ENCODE data around the gene A4GNT.
"Not testable (repeated sequence)": the region's sequence is repeated elsewhere in the genome, so short reads cannot be mapped to it uniquely, and the experiment has no call there.

Gene A4GNT

DNA sequence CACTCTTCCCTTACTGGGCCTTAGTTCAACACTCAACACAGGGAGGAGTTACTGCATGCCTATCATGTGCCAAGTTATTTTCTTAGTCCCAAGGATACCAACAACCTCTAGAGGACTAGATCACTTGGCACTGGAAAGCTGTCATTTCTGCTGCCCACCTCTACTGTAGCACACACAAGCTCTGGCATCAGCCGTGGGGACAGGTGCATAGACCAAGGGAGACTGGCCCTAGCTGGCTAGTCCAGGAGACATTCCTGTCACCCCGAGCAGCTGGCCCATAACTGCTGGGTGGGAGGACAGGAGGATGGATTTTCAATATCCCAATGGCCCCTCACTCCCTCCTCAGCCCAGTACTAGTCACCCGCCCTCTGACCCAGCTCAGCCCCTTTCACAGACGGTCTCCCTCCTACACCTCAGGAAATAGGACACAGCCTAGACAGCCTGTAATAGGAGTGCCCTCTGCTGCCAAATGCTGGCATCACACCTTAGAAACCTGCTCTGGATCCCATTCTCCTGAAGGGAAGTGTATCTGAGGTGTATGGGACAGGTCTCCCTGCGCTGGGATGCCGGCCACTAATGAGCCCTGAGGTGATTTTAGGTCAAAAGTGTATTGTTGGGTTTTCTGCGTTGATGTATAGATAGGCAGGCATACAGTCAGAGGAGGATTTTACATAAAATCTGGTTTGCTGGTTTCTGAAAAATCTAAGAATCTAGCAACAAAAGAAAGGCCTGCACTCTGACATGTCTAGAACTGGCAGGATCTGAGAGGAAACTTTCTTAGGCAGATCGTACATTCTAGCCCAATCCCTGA is 13.4 kb downstream of the A4GNT start:
- peak; percentile 13 to 64 (median 17) for DNase-seq (ENCODE audit: low read depth in 3 of 3)

DNA sequence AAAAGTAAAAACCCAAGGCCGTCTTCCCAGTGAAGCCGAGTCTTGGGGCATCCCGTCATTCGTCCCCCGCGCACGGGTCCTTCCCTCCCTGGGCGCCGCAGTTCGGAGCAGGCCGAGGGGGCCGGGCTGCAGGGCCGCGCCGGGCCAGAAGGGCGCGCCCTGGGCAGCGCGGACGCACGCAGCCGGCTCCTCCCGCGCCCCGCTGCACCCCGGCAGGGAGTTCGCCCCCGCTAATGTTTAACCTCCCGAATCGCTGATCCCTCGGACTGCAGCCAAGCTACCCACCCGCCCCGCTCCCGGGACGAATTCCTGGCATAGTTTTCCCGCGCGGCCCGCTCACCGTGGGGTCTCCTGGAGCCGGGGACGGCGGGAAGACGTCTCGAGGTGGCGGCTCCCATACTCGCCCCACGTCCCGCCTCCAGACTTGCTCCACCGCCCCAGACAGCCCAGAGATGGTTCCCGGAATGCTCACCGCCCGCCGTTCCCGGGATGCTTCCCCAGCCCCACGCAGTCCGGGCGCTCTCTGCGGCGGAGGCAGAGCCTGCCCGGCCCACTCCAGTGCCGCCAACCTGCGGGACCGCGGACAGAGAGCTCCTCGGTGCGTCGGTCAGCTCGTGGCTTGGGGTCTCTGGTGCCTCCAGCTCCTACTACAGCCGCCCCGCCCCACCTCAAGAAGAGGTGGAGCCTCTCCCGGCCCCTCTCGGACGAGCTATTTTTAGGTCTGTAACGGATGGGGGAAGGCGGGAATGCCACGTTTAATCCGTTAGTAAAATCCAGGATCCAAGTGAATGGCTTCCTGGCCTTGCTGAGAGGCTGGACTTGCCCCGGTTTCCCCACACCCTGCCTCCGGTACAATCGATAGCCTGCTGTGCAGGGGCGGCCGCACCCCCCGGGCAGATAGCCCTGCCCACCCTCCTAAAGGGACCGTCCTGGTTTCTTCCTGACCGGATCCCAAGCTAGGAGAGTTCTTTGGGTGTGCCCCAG is 16.9 kb downstream of the A4GNT start, which contains the start of gene DZIP1L:
DZIP1L (minus strand) TSS at position 621 of the 984 bp plus-strand sequence. CDS start 11,637 bp downstream, outside the sequence.
- DNase-seq (ENCODE audit: low read depth in 3 of 3), result peak in 1 of 3 experiments; percentile 21

DNA sequence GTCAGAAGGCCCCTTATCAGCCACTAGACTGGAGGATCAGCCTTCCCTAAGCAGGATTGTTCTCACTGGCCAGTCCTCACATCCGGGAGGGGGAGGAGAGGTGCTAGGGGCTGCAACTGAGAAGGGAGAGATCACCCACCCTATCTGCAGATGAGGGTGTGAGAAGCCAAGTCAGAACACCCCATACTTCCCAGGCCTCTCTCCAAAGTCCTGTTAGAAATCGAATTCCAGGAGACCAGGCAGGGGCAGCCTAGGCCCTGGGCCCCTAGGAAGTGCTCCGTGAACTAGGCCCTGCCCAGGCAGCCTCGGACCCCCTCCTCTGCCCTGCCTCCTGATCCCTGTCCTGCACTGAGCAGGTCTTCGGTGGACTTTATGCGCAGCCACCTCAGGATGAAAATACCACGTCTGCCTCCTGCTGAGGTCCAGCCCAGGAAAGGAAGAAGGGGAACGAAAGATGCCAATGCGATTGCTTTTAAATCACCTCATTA is 17.7 kb downstream of the A4GNT start:
- no peak for DNase-seq (ENCODE audit: low read depth in 3 of 3)

DNA sequence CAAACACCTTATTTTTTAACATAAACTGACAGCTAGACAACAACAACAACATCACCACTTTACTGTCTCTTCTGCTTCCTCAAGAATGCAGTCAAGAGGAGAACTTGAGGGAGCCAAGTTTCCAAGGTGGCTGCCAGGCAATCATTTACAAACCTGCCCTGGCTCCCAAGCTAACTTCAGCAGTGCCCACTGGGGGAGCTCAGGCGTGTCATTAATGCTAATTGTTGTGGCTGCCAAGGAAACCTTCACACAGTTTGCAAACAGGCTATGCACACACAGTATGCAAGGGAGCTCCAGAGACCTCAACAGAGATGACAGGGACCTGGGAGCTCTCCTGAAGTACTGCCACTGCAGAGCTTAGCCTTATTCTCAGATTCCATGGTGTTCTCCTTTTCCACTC is 18.9 kb downstream of the A4GNT start:
- no peak for DNase-seq (ENCODE audit: low read depth in 3 of 3)

DNA sequence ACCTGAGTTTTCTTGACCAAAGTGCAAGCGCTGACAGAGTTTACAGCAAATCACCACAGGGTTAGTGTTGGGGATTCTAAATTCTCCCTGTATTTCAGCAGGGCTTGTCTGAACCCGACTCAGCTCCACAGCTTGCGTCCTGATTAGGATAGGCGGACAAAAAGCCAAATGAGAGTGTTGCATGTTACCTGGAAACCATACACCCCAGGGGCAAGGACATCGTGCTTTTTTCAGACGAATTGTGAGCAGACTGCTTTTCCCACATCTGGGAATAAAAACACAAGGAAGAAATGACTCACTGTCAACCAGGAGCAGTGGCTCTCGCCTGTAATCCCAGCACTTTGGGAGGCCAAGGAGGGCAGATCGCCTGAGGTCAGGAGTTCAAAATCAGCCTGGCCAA is 19.8 kb downstream of the A4GNT start:
- no peak for DNase-seq (ENCODE audit: low read depth in 3 of 3)

DNA sequence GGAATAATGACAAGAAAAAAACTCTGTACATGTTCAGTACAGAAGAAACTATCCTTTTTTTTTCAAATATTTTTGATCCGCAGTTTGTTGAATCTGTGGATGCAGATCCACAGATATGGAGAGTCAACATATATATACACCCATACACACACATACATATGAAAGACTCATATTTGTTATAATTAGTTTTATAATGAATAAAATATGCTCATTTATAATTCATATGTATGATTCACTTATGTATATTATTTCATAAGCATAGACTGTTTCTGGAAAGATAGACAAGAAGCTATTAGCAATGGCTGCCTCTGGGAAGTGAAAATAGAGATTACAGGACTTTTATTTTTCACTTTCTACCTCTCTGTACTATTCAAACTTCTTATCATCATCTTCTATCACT is 26.6 kb downstream of the A4GNT start:
- no peak for DNase-seq (ENCODE audit: low read depth in 3 of 3)

DNA sequence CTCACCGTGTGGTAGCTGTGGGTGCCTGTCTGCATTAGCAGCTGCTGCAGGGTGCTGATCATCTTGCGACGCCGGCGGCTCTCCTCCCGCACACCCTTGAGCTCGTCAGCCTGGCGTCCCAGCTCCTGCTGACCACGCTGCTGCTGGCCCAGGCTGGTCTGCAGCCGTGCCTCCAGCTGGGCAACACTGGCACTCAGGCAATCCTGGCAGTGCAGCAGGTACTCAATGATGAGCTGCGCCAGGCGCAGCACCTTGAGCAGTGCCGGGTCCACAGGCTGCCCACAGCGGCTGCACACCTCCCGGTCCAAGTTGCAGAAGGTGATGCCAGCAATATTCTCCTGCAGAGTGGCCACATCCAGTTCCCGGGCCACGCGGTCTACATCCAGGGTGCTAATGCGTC is 28.7 kb downstream of the A4GNT start:
- DNase-seq (ENCODE audit: low read depth in 3 of 3), result no peak

DNA sequence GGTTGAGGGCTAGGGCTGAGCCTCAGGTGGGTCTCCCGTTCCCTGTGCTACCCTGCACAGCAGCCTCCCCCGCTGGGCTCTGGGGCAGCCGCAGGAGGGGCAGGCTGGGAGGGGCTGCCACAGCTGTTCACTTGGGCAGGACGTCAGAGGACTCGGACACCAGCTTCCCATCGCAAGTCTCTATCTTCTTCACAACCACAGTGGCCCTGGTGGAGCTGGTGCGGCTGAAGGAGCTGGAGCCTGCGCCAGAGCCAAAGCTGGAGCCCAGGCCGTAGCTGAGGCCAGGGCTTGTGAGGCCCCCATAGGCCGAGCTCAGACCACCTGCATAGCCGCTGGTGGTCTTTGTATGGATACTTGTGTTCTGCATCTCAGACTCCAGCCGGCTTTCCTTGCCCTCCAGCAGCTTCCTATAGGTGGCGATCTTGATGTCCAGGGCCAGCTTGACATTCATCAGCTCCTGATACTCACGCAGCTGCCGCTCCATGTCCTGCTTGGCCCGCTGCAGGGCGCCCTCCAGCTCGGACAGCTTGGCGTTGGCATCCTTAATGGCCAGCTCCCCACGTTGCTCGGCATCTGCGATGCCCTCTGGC is 30.7 kb downstream of the A4GNT start:
- DNase-seq (ENCODE audit: low read depth in 3 of 3), result not testable (repeated sequence)

DNA sequence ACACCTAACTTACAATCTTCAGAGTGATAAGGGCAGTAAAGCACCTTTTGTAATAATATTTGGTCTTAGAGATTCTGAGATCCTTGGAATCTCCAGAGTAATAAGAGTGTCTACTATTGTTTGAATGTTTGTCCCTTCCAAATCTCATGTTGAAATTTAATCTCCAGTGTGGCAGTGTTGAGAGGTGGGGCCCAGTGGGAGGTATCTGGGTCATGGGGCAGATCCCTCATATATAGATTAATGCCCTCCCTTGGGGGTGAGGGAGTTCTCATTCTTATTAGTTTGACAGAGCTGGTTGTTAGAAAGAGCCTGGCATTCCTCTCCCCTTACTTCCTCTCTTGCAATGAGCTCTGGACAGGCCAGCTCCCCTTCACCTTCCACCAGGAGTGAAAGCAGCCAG is 32.8 kb downstream of the A4GNT start:
- no peak for DNase-seq (ENCODE audit: low read depth in 3 of 3)

DNA sequence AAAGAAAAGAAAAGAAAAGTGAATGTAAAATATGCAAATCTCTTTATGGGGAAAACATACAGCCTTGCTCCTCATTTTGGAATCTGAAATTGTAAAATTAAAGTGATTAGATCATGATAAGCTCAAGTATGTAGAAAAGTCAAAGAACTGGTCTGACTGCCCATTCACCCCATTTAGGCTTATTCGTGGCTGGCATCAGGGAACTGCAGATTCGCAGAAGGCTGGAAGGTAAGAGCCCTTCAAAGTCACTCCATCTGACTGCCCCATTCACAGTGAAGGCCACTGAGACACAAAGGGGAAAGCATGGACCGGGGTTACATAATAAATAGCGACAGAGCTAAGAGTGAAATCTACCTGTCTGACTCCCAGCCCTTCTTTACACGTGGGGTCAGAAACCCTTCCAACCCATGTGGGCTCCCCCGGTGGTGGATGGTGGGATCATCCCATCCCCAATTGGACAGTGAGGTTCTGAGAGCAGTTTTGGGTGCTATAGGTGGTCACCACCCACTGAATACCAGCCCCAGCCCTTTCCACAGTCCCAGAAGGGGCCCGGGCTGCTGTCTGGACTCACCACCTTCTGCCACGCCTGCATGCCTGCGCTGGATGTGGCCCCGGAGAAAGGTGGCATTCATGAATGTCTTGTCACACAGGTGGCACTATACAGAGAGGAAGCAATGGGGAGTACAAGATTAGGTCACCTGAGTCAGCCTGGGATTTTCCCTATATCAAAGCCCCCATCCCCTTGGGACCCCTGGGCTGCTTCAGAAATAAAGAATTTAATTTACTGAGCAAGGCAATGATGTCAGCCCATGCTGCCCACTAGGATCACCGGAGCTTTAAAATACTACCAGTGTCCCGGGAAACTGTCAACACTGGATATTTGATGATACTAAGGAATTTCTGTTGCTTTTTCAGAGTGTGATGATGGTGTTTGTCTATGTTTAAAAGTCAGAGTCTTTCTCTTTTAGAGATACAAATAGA is 34.7 kb downstream of the A4GNT start:
- no peak for DNase-seq (ENCODE audit: low read depth in 3 of 3)

DNA sequence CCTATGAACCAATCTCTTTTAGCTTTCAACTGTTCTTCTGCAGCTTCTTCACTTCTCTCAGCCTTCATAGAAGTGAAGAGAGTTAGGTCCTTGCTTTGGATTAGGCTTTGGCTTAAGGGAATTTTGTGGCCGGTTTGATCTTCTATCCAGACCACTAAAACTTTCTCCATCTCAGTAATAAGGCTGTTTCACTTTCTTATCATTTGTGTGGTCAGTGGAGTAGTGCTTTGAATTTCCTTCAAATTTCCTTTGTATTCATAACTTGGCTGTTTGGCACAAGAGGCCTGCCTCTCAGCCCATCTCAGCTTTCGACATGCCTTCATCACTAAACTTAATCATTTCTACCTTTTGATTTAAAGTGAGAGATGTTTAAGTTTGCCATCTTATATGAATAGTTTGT is 38.5 kb downstream of the A4GNT start:
- DNase-seq (ENCODE audit: low read depth in 3 of 3), result no peak

DNA sequence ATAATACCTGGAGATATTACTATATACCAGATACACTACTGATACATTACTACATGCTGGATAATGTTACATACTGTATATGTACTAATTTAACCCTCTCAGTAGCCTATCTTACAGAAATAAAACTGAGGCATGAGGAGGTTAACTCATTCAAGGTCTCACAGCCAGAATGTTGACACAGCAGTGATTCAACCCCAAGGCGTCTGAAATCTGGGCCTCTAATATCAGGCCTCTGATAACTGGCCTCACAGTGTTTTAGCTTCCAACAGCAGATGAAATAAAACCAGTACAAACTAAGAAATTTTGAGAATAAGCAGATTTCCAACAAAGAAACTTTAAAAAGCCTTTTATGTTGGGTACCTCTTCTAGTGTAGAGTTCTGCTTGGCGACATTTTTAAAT is 40.2 kb downstream of the A4GNT start:
- no peak for DNase-seq (ENCODE audit: low read depth in 3 of 3)

DNA sequence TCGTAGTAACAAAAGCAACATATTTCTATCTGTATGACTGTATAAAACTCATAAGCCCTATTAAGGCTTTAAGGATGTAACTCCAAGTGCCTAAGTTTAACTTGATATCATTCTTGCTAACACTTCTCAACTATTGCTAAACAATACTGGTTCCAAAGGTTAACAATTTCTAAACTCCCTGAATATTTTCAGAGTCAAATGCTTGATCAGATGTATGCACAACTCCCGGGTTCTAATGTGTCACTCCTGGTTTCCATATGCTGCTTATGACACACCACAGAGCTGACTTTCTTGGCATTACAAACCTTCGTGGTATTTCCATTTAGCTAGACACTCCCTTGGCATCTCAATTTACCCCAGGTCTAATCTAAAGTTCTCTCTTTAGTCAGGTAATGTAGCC is 43.1 kb downstream of the A4GNT start:
- DNase-seq (ENCODE audit: low read depth in 3 of 3), result no peak

DNA sequence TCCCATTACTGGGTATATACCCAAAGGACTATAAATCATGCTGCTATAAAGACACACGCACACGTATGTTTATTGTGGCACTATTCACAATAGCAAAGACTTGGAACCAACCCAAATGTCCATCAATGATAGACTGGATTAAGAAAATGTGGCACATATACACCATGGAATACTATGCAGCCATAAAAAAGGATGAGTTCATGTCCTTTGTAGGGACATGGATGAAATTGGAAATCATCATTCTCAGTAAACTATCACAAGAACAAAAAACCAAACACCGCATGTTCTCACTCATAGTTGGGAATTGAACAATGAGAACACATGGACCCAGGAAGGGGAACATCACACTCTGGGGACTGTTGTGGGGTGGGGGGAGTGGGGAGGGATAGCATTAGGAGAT is 46.4 kb downstream of the A4GNT start:
- DNase-seq (ENCODE audit: low read depth in 3 of 3), result not testable (repeated sequence)

DNA sequence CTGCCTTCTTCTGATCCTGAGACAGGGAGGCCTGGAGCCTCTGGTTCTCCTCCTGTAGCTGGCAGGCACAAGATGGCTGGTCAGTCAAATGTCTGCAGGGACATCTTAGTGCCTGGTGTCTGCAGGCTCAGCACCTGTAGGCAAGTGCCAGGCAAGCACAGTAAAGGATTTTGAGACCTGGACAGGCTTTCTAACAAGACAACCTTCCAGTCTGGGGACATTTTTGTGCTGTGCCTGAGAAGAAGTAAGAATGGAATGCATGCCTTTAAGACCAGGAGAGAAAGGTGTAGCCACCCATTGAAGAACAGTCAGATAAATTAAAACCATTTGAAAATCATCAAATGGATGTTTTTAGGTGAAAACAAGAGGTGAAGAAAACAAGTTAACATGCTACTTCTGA is 48.0 kb downstream of the A4GNT start:
- no peak for DNase-seq (ENCODE audit: low read depth in 3 of 3)

DNA sequence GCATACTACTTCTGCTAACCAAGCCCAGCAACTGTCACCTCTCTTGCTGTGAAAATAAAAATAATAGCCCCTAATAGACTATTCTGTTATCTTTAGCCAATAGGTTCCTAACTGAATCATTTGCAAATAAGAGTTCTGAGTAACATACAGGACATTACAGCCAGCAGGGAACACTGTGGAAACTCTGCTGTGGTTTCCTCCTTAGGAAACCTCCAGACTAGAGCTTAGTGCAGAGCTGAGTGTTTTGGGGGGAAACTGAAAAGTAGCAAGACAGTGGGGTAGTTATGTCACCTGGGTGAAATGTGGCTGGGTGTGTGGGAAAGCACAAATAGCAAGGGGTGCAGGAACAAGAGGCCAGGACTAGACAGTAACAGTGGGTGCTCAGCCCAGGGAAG is 49.2 kb downstream of the A4GNT start:
- no peak for DNase-seq (ENCODE audit: low read depth in 3 of 3)

DNA sequence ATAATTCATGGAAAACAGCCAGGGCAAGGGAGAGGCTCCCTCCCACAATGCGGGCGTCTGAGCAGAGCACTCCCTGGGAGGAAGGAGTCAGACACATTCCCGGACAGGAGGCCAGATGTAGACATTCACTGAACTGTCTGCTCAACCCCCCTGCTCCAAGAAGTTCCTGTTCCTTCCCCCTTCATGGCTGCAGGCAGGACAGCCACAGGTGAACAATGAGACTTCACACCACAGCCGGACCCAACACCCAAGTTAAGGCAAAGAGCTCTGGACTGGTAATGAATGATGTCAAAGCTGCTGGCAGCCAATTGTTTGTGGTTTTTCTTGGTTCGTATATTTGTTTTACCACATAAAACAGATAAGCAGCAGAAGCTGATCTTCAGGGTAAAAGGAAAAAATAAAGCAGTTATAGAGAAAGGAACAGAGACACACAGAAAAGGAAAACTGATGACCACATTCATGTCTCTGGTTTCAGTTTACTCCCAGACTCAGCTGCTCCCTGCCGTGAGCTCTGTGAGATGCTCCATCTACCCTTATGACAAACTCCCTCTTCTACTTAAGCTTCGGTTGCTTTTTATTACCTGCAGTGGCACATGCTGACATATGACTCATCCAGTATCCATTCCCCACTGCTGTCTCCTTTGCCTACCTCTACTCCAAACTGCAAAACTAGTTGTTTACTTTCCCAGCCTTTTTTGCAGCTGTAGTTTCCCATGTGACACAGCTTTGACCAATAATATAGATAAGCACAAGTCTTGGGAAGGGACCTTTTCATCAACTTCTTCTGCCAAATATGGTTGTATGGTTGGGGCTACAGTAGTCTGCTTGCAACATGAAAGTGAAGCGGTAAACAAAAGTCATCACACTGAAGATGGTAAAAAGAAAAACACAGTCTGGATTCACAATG is 49.9 kb downstream of the A4GNT start:
- peak in 1 of 3 experiments; percentile 18 for DNase-seq (ENCODE audit: low read depth in 3 of 3)

DNA sequence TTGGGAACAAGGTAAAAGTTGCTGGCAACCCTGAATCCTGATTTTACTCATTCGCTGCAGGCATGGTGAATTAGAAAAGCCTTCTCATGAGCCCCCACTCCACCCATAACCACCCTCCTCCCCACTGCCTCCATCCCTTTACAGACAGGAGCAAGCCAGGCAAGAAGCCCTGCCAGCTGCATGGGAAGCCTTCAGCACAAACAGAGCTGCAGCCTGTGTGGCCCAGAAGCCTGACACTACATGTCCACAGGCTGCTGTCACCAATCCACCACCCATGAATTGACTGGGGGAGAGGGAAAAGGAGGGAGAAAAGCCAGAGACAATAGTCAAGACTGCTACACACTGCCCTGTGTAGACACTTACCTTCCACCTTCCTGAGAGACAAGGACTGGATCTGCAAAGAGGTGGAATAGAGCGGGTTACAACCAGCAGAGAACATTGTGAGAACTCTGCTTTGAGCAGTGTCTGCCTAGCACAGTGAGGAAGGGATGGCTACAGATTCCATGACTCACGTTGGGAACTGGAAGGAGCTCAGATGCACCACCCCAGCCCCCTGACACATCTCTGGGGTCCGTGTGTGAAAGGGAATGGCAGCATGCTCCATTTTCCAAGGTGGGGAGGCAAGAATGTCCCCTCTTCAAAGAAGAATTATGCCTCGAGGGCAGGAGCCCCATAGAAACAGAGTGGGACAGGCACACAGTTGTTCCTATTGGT is 50.7 kb downstream of the A4GNT start:
- no peak for DNase-seq (ENCODE audit: low read depth in 3 of 3)

DNA sequence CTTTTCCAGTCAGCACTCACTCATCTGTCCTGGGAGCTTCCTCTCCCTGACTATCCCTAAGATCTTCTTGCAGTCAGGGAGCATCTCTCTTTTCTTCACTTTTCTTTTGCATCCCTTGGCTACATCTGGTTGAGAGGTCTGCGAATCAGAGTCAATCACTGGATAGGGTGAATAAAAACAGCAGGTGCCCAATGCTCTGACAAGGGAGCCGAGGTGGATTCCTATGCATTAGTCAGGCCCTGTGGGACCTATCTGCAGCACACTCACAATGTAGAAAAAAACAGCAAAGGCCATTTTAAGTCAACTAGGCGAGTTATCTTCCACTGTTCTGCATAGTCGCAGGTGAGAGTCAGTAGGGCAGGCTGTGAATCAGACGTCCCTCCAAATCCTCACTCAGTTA is 52.3 kb downstream of the A4GNT start:
- DNase-seq (ENCODE audit: low read depth in 3 of 3), result no peak

All from stimulated activated CD4-positive, alpha-beta T cell treated with anti-CD3 and anti-CD28 coated beads, TNF-alpha, amount 100 ng/mL, for 24 hours (primary cell).